ENCODE data around the gene SOAT2.

Gene SOAT2, protein sequence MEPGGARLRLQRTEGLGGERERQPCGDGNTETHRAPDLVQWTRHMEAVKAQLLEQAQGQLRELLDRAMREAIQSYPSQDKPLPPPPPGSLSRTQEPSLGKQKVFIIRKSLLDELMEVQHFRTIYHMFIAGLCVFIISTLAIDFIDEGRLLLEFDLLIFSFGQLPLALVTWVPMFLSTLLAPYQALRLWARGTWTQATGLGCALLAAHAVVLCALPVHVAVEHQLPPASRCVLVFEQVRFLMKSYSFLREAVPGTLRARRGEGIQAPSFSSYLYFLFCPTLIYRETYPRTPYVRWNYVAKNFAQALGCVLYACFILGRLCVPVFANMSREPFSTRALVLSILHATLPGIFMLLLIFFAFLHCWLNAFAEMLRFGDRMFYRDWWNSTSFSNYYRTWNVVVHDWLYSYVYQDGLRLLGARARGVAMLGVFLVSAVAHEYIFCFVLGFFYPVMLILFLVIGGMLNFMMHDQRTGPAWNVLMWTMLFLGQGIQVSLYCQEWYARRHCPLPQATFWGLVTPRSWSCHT

DNA sequence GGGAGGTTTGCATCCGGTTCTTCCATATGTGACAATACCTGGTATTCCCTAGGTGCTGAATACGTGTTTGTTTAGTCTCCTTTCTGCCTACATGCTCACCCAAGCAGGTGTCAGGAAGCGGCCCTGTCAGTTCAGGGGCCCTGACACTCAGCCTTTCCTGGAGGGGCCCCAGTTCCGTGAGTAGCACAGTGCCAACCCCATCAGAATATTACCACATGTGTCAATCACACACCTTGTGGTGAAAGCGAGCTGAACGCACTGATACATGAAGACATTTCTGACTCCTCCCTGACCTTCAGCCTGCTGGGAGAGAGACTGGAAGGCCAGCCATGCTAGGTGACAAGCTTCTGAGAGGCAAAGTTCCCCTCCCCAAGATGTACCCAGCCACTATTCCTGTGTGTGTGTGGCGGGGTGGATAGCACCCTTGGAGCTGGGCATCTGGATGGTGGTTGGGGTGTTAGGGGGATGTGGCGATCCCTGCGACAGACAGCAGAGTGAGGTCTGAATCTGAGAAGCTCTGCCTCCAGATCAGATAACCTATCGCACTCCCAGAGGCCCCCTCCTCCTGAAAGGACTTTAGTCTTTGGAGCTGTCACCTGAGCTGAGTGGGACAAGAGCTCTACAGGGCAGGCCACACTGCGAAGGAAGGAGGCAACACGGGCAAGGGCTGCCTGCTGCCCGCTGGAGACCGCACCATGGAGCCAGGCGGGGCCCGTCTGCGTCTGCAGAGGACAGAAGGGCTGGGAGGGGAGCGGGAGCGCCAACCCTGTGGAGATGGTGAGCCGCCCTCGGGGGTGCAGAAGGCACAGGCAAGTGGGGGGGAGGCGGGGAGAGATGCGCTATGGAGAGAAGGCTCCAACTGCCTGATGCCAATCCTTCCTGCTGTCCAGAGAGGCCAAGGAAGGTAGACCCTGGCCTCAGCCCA lies at the start of gene SOAT2:
TSS of gene SOAT2 (plus strand) at position 604 of the 925 bp plus-strand sequence. CDS start at position 696, 92 bp downstream.
- peak in 1 of 2 donors; percentile 48 for DNase-seq (ENCODE audit: low spot score in 2 of 2)

GRCh38 chr12:53054112-53054878 lies 49.0 kb upstream of the SOAT2 start:
- peak overlapping the region; percentile 90 for H3K4me3 Mint-ChIP-seq
- H3K27ac Mint-ChIP-seq (ENCODE audit: low read depth), result peak overlapping the region; percentile 65
- DNase-seq (ENCODE audit: low spot score in 2 of 2) (peak; percentile 87 to 88), ATAC-seq (replicated peaks; ENCODE audit: extremely low read depth, poor library complexity, severe bottlenecking) (peak; percentile 89)
- no peaks in the 10 kb centered on the region for H3K9me3 Mint-ChIP-seq
- no peaks in the 10 kb centered on the region for H3K27me3 Mint-ChIP-seq
- peaks cover 17% of the 10 kb centered on the region for H3K4me1 Mint-ChIP-seq
- H3K36me3 Mint-ChIP-seq (ENCODE audit: insufficient read depth), result peaks cover 11% of the 10 kb centered on the region

More for the DNA sequence above, at the start of gene SOAT2:
- peak within 1 kb of the TSS; percentile 65 for H3K4me3 Mint-ChIP-seq
- peaks cover 43% of the 10 kb centered on the region for H3K4me1 Mint-ChIP-seq
- peak within 1 kb of the TSS; percentile 88 for H3K27ac Mint-ChIP-seq (ENCODE audit: low read depth)
- H3K27me3 Mint-ChIP-seq, result no peaks in the 10 kb centered on the region
- ATAC-seq (replicated peaks; ENCODE audit: extremely low read depth, poor library complexity, severe bottlenecking), result peak; percentile 84
- peaks cover 3% of the 10 kb centered on the region for H3K36me3 Mint-ChIP-seq (ENCODE audit: insufficient read depth)
- H3K9me3 Mint-ChIP-seq, result no peaks in the 10 kb centered on the region

DNA sequence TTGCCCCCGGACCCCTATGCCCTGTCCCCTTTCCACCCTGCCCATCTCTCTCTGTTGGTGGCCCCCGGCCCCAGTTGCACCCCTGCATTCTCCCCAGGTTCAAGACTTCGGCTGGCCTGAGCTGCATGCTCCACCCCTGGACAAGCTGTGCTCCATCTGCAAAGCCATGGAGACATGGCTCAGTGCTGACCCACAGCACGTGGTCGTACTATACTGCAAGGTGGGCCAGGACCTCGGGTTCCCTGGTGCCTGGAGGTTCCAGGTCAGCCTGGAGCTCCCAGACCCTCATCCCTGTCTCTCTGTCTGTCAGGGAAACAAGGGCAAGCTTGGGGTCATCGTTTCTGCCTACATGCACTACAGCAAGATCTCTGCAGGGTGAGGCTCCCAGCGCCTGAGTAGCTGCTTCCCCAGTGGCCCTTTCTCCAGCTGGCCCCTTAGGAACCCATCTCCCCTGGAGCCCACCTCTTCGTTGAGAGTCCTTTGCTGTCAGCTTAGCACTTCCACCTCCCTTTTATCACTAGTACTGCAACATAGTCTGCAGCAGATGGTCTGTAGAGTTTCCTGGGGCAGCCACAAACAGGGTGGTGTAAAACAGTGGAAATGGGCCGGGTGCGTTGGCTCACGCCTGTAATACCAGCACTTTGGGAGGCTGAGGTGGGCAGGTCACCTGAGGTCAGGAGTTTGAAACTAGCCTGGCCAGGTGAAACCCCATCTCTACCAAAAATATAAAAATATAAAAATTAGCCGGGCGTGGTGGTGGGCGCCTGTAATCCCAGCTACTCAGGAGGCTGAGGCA lies 47.6 kb upstream of the SOAT2 start:
- peak overlapping the region; percentile 54 for H3K4me3 Mint-ChIP-seq
- no peaks in the 10 kb centered on the region for H3K27me3 Mint-ChIP-seq
- H3K4me1 Mint-ChIP-seq, result peaks cover 17% of the 10 kb centered on the region
- ATAC-seq (replicated peaks; ENCODE audit: extremely low read depth, poor library complexity, severe bottlenecking) (no peak), DNase-seq (ENCODE audit: low spot score in 2 of 2) (no peak)
- H3K9me3 Mint-ChIP-seq, result no peaks in the 10 kb centered on the region
- H3K27ac Mint-ChIP-seq (ENCODE audit: low read depth), result peak overlapping the region; percentile 92
- H3K36me3 Mint-ChIP-seq (ENCODE audit: insufficient read depth), result peaks cover 11% of the 10 kb centered on the region

- DNase-seq (ENCODE audit: low spot score in 2 of 2) (no peak), ATAC-seq (replicated peaks; ENCODE audit: extremely low read depth, poor library complexity, severe bottlenecking) (no peak)
- Mint-ChIP-seq H3K36me3 (ENCODE audit: insufficient read depth) (peaks cover 11% of the 10 kb centered on the region), H3K27me3 (no peaks in the 10 kb centered on the region), H3K9me3 (no peaks in the 10 kb centered on the region), H3K4me3 (no peak overlapping the region), H3K27ac (ENCODE audit: low read depth) (no peak overlapping the region), H3K4me1 (peaks cover 17% of the 10 kb centered on the region)
These were observed 47.0 kb upstream of the SOAT2 start for GRCh38 chr12:53056296-53056695.

GRCh38 chr12:53056901-53057300 lies 46.4 kb upstream of the SOAT2 start:
- Mint-ChIP-seq H3K4me1 (peaks cover 17% of the 10 kb centered on the region), H3K36me3 (ENCODE audit: insufficient read depth) (peaks cover 10% of the 10 kb centered on the region), H3K27ac (ENCODE audit: low read depth) (no peak overlapping the region), H3K4me3 (no peak overlapping the region), H3K27me3 (no peaks in the 10 kb centered on the region), H3K9me3 (no peaks in the 10 kb centered on the region)
- DNase-seq (ENCODE audit: low spot score in 2 of 2), result no peak
- no peak for ATAC-seq (replicated peaks; ENCODE audit: extremely low read depth, poor library complexity, severe bottlenecking)

- Mint-ChIP-seq H3K4me1 (peaks cover 17% of the 10 kb centered on the region), H3K27ac (ENCODE audit: low read depth) (no peak overlapping the region), H3K36me3 (ENCODE audit: insufficient read depth) (peaks cover 9% of the 10 kb centered on the region), H3K27me3 (no peaks in the 10 kb centered on the region), H3K9me3 (no peaks in the 10 kb centered on the region), H3K4me3 (no peak overlapping the region)
- DNase-seq (ENCODE audit: low spot score in 2 of 2) (no peak), ATAC-seq (replicated peaks; ENCODE audit: extremely low read depth, poor library complexity, severe bottlenecking) (no peak)
These were observed 45.3 kb upstream of the SOAT2 start for GRCh38 chr12:53057816-53058500.

- no peaks in the 10 kb centered on the region for H3K9me3 Mint-ChIP-seq
These were observed 44.4 kb upstream of the SOAT2 start for GRCh38 chr12:53058674-53059433.

GRCh38 chr12:53059434-53060063 lies 43.7 kb upstream of the SOAT2 start:
- no peak overlapping the region for H3K27ac Mint-ChIP-seq (ENCODE audit: low read depth)
- H3K27me3 Mint-ChIP-seq, result no peaks in the 10 kb centered on the region
- H3K9me3 Mint-ChIP-seq, result no peaks in the 10 kb centered on the region
- peaks cover 5% of the 10 kb centered on the region for H3K4me1 Mint-ChIP-seq
- peaks cover 7% of the 10 kb centered on the region for H3K36me3 Mint-ChIP-seq (ENCODE audit: insufficient read depth)
- H3K4me3 Mint-ChIP-seq, result no peak overlapping the region
- DNase-seq (ENCODE audit: low spot score in 2 of 2) (no peak), ATAC-seq (replicated peaks; ENCODE audit: extremely low read depth, poor library complexity, severe bottlenecking) (no peak)

More at GRCh38 chr12:53058674-53059433, 44.4 kb upstream of the SOAT2 start:
- no peak overlapping the region for H3K4me3 Mint-ChIP-seq
- DNase-seq (ENCODE audit: low spot score in 2 of 2) (no peak), ATAC-seq (replicated peaks; ENCODE audit: extremely low read depth, poor library complexity, severe bottlenecking) (no peak)
- H3K27ac Mint-ChIP-seq (ENCODE audit: low read depth), result no peak overlapping the region
- no peaks in the 10 kb centered on the region for H3K27me3 Mint-ChIP-seq
- peaks cover 11% of the 10 kb centered on the region for H3K4me1 Mint-ChIP-seq
- peaks cover 9% of the 10 kb centered on the region for H3K36me3 Mint-ChIP-seq (ENCODE audit: insufficient read depth)

DNA sequence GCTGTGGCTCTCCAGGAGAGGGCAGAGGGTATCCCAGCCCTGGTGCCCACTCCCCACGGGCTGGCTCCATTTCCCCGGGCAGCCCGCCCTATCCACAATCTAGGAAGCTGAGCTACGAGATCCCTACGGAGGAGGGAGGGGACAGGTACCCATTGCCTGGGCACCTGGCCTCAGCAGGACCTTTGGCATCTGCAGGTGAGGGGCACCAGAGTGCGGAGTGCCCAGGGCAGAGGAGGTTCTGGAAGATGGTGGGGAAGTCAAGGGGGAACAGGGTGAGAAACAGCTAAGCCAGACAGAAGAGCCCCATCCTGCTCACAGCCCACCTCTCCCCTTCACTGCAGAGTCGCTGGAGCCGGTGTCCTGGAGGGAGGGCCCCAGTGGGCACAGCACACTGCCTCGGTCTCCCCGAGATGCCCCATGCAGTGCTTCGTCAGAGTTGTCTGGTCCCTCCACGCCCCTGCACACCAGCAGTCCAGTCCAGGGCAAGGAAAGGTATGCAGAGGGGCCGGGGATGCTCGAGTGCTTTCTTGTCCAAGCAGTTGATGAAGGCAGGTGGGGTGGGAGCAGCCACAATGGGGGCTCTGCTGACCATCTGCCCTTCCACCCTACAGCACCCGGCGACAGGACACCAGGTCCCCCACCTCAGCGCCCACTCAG lies 43.1 kb upstream of the SOAT2 start:
- peaks cover 11% of the 10 kb centered on the region for H3K36me3 Mint-ChIP-seq (ENCODE audit: insufficient read depth)
- DNase-seq (ENCODE audit: low spot score in 2 of 2), result no peak
- H3K9me3 Mint-ChIP-seq, result no peaks in the 10 kb centered on the region
- no peak overlapping the region for H3K27ac Mint-ChIP-seq (ENCODE audit: low read depth)
- no peaks in the 10 kb centered on the region for H3K27me3 Mint-ChIP-seq
- peaks cover 10% of the 10 kb centered on the region for H3K4me1 Mint-ChIP-seq
- ATAC-seq (replicated peaks; ENCODE audit: extremely low read depth, poor library complexity, severe bottlenecking), result no peak
- H3K4me3 Mint-ChIP-seq, result no peak overlapping the region

DNA sequence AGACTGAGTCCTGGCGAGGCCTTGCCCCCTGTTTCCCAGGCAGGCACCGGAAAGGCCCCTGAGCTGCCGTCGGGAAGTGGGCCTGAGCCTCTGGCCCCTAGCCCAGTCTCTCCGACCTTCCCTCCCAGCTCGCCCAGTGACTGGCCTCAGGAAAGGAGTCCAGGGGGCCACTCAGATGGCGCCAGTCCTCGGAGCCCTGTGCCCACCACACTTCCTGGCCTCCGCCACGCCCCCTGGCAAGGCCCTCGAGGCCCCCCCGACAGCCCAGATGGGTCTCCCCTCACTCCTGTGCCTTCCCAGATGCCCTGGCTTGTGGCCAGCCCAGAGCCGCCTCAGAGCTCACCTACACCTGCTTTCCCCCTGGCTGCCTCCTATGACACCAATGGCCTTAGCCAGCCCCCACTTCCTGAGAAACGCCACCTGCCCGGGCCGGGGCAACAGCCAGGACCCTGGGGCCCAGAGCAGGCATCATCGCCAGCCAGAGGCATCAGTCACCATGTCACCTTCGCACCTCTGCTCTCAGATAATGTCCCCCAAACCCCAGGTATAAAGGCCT lies 42.5 kb upstream of the SOAT2 start:
- Mint-ChIP-seq H3K4me1 (peaks cover 10% of the 10 kb centered on the region), H3K36me3 (ENCODE audit: insufficient read depth) (peaks cover 11% of the 10 kb centered on the region), H3K9me3 (no peaks in the 10 kb centered on the region), H3K4me3 (no peak overlapping the region), H3K27ac (ENCODE audit: low read depth) (peak overlapping the region; percentile 22), H3K27me3 (no peaks in the 10 kb centered on the region)
- ATAC-seq (replicated peaks; ENCODE audit: extremely low read depth, poor library complexity, severe bottlenecking) (no peak), DNase-seq (ENCODE audit: low spot score in 2 of 2) (no peak)
